NCI-H2107 treated with DMSO at 0.1 percent for 48 hours (cell line): ENCODE measurements around the gene POU3F1.

Source experiments
- DNase-seq: peaks from one replicate; lab custom pipeline; 2025; ENCODE audit not compliant: unreplicated experiment; lab: John Stamatoyannopoulos, UW

The POU3F1 gene

GRCh38 chr1:38029081-38029681 is 17.4 kb downstream of the POU3F1 start:
- DNase-seq = peak; percentile 38

GRCh38 chr1:38028671-38029070 is 17.9 kb downstream of the POU3F1 start:
- DNase-seq = no peak

DNA sequence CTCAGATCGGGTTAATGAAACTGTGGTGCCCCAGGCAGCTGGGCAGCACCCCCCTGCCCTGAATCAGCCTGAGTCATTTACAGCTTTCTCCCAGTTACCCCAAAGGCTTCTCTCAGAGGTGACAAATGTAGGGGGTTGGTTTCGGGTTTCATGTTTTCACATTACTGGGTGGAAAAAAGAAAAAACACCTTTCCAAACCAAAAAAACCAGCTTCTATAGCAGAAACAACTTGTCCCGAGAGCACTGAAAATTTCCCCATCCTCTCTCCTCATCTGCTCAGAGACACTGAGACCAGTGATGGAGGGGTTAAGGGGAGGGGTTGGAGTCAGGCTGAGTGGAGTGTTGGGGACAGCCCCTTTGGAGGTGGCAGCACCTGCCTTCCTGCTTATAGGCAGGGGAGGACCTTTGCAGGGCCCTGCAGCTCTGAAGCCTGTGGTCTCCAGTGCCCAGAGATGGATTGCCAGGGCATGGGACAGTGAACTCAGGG is 18.4 kb downstream of the POU3F1 start:
- DNase-seq = peak; percentile 28

DNA sequence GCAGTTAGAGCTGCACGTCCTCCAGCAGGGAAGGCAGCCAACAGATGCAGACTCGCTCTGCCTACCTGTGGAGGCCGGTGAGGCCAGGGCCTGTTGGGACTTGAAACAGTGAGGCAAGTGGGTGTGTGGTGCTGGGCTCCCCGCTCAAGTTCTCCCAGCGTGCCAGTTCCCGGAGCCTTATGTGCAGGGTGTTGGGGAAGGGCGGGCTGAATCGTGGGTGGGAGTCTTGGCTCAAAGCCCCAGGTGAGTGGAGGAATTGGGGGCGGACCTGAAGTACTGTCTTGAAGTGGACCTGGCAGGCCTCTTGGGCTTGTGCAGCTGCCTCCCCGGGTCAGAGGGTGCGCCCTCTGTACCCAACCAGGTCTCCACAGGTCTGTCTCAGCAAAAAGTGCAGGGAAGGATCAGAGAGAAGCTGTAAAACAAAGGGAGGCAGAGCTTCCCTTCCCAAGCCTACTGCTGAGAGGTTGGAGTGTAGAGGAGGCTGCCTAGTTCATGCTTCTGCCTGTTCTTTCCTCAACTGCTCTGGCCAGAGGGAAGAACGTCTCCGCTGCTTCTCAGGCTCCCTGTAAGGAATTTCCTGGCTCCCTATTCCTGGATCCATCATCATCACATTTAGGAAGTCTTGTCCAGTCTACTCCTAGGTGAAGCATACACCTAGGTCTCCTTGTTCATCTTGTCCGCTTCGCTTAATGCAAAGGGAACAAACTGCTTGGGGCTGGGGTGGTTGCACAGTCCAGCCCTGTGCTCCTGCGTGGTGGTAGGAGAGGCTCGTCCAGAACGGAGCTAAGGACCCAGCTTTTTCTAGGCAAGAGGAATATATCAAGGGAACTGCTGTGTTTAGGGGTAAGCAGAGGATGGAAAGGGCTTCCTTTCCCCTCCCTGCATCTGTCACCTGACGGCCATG is 19.1 kb downstream of the POU3F1 start:
- no peak for DNase-seq

GRCh38 chr1:38026592-38027200 is 19.9 kb downstream of the POU3F1 start:
- peak; percentile 10 for DNase-seq

GRCh38 chr1:38025664-38026063 is 20.9 kb downstream of the POU3F1 start:
- DNase-seq = no peak

DNA sequence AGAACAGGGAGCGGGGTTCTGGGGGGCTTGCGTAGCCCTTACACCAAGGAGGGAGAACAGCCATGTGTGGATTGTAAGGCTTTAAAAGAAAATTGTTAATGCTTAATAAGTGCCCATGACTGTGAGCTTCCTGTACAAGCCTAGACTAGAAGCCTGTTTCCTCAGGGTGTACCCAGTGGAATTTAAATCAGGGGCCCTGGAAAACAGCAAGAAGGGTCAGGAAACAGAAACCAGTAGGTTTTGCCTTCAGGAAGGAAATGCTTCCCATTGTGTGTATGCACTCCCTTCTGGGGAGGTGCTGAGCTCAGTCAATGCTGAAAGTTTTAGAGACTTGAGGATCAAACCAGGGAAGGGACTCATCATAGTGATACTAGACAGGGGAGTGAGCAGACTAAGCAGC is 21.4 kb downstream of the POU3F1 start:
- no peak for DNase-seq

DNA sequence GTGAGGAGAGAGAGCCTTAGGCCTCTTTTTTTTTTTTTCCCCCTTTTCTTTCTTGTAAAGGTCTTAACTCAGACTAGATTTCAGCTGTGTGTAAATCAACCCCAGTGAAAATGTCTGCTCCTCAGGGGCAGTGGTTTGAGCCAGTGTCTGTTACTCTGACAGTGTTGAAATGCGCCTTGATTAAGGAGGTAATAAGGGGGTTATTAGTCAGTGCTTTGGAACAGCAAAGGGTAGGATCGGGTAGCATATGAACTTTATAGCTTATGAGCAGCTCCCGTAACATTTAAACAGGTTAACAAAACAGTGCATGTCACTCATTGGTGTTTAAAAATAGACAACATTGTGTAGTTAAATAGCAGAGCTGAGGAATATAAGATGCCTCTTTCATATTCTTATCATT is 23.8 kb downstream of the POU3F1 start:
- no peak for DNase-seq

DNA sequence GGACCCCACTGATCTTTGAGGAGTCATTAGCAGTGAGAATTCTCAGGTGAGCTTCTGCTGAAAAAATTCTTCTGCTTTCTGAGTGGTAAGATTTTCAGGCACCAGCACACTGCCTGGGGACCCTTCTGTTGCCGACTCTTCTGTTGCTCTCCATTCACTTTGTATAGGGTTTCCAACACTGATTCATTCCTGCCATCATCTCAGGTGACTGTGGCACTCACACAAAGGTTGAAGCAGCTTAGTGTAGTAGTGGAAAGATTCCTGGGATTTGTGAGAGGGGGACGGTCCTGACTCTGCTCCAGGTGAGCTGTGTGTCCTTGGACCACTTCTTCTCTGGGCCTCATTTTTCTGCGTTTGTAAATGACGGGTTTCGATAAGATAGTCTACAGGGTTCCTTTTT is 24.6 kb downstream of the POU3F1 start:
- DNase-seq = no peak

DNA sequence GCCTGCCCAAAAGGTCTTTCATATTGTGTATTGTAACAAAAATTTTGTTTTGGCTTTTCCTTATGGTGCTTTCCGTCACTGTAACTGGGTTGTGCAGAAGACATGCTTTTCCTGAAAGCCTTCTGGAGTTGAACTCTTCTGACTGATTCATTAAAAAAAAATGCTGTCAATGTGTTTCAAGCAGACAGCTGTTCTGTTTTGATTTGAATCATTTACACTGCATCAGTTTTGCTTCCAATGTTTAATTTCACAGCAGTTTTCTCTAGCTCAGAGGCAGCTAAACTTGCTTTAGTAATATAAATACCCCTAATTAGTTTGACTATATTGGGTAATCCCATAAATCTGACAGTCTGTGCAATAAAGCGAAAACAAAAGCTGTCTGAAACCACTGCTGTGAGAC is 26.2 kb downstream of the POU3F1 start:
- no peak for DNase-seq

DNA sequence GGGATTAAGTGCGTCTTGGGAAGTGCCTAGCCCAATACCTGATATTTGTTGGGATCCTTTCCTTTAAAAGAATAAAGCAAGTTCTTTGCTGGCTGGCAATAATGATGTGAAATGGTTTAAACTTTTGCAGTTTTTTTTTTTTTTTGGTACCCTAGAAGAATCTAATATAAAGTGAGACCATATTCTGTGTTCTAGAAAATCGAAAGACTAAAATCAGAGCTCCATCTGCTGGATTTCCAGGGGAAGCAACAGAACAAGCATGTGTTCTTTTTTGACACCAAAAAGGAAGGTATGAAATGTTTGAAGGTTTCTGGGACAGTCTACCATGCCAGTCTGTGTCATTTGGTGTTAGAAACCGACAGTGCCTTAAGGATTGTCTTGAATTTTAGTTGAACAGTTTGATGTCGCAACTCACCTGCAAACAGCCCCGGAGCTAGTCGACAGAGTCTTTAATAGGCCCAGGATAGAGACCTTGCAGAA is 27.7 kb downstream of the POU3F1 start:
- no peak for DNase-seq

DNA sequence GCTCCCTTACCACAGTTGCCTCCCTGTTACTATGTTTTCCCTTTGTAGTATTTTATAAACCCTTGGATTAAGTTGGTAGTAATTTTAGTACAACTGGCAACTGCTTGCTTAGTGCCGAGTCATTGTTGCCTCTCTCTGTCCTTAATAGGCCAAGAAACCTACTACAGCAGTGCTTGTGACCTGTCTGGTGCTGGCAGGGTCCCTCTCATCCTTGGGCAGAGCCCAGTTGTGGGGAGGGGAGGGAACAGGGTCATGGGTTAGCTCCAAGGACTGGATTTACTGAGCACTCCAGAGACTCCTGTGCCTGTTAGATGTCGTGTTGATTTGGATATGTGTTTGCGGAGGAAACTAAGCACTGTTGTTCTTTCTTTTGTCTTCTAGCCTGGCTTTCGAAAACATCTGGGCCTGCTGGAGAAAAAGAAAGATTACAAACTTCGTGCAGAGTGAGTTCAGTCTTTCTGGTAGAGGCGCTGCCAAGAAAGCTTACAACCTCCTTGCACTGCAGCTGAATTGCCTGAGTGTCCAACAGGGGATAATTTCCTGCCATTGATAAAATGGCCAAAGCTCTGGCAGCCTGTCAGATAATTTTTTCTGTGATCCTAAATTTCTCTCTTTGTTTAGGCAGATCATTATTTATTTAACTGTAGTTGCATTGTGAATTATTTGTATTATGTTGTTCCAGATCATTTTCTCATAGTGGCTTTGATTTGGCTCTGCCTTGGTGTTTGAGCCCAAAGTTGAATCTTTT is 30.4 kb downstream of the POU3F1 start:
- no peak for DNase-seq

- no peak for DNase-seq
Observed at GRCh38 chr1:38014724-38015424, 31.7 kb downstream of the POU3F1 start.

DNA sequence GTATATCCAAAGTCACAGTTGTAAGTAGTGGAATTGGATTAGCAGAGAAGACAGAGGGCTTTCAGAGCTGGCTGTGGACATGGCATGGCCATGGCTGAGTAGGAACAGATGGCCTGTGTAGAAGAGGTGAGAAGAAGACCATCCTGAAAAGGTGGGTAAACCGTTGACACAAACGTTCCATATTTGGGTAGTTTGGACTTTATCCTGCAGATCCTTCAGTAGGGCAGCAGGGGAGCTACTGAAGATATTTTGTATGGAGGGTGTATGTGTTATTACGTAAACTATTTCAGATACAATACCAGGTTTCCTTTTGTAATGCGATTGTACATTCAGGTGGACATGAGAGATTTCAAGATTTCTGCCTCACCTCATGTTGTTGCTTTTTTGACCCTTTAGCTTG is 32.4 kb downstream of the POU3F1 start:
- DNase-seq = no peak

DNA sequence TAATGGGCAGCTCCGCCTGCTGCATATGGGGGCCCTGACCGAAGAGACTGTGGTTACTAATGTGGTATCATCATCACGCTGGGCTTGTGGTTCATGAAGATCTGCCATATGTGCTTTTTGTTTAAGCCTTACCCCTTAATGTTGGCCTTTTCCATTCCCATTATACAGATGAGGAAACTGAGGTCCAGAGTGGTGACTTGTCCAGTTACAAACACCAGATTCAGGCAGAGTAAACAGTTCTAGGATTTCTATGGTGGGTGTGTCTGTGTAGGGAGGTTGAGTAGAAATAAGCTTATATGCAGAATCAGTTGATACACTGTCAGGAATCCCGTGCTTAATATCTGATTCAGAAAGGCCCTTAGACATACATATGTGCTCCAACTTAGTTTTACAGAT is 33.4 kb downstream of the POU3F1 start:
- DNase-seq = no peak

DNA sequence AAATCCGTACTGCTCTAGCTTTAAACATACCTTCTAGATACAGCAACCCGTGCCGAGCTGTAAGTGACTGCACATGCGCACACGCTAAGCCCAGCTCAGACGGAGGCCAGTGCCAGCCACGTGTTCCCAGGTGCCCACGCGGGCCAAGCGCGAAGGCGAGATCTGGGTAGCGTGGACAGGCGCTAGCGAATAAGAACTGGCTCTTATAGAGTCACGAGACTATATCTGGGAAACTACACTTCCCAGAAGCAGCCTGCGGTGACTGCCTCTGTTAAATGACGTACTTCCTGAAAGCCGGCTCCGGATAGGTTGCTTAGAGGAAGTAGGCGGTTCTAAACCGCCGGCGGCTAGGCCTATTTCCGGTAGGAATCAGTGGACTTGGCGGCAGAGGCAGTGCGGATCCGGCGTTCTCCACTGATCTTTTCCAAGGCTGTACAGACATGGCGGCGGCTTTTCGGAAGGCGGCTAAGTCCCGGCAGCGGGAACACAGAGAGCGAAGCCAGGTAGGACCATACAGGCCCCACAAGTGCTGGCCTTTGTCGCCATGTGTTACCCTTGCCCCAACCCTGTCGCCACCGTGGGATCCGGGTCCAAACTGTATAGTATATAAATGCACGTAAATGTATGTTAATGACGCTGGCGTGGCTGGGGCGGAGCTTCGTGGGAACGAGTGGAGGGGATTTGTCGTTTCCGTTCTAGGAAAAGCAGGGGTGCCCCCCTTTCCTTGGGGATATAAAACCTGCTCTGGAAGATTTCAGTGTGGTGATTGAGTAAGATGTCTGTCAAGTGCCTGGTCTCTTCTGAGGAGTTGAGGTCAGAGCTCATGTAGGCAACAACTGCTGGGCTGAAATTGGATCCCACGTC is 34.0 kb downstream of the POU3F1 start, which contains the start of gene UTP11:
Gene UTP11 (plus strand): TSS at position 372 of the 864 bp plus-strand sequence. CDS start 69 bp downstream, at position 441.
- peak; percentile 97 for DNase-seq

- no peak for DNase-seq
Observed at GRCh38 chr1:38009841-38010180, 36.8 kb downstream of the POU3F1 start.

GRCh38 chr1:38009088-38009840 is 37.3 kb downstream of the POU3F1 start:
- peak; percentile 42 for DNase-seq
